HFFc6 (cell line): ENCODE results near the gene USH2A. TPM values are rescaled to one million over a fixed set of nuclear protein-coding genes. Genes with fewer than 3 reads are reported as not detected.

ENCODE experiments used
- DNase-seq: peaks from one replicate; pipeline ENCODE4 v3.0.0-alpha.2; 2018
- H3K27ac Mint-ChIP-seq: 2 replicates; pipeline ENCODE4 v1.8.0; 2020; ENCODE audit warnings: mild to moderate bottlenecking, mixed read lengths
- H3K27me3 Mint-ChIP-seq: 2 replicates; pipeline ENCODE4 v1.8.0; 2021; ENCODE audit warnings: mild to moderate bottlenecking, moderate library complexity, mixed read lengths; ENCODE audit not compliant: insufficient read depth
- H3K36me3 Mint-ChIP-seq: 2 replicates; pipeline ENCODE4 v1.8.0; 2021; ENCODE audit warnings: low read depth, mixed read lengths
- H3K4me1 Mint-ChIP-seq: 2 replicates; pipeline ENCODE4 v1.8.0; 2020; ENCODE audit warnings: low read depth, mixed read lengths
- H3K4me3 Mint-ChIP-seq: 2 replicates; pipeline ENCODE4 v1.8.0; 2020; ENCODE audit warnings: mild to moderate bottlenecking, moderate library complexity, mixed read lengths
- H3K9me3 Mint-ChIP-seq: 2 replicates; pipeline ENCODE4 v1.8.0; 2020; ENCODE audit warnings: mild to moderate bottlenecking, mixed read lengths
- total RNA-seq, 6 experiments: library from RNA; stranded (reverse); fragmentation: NEBNext Ultra II Directional; extraction: Animal tissue kit (Norgen Biotek cat#: 25700); gene quantifications; 2 replicates in 1 of 6; 3 replicates in 5 of 6; pipeline ENCODE4 v1.2.3, GENCODE V29; 2021
- TF ChIP-seq, protein P1 (sequence below): fragments of 200-600 bp; sonication (generic); IDR thresholded peaks from 2 replicates; pipeline ENCODE4 v1.5.0; 2021; ENCODE audit warnings: antibody characterized with exemption, mild to moderate bottlenecking

USH2A gene
- total RNA-seq, 6 experiments from 2014 or later: 0.02 to 0.07 (median 0.04) TPM

DNA sequence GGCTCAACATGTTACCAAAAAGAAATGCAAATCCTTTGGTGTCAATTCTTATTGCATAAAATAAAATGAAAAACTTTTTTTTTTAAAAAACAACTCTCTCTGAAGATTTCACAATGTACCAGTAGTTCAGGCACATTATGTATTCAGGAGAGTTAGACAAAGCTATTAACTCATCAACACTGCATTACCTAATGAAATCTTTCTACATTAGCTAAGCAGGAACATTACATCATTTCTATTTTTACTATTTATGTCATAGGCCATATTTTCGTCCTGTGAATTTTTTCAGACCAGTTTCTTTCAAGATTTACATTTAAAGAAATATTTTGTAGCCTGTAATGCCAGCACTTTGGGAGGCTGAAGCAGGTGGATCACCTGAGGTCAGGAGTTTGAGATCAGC, 366.2 kb downstream of the USH2A start:
- H3K4me3 Mint-ChIP-seq: no peak overlapping the region
- no peak overlapping the region for H3K27ac Mint-ChIP-seq
- DNase-seq: no peak
- H3K27me3 Mint-ChIP-seq: no peaks in the 10 kb centered on the region
- peaks cover 7% of the 10 kb centered on the region; the same call in 1 of the 2 replicates for H3K4me1 Mint-ChIP-seq
- no peaks in the 10 kb centered on the region for H3K9me3 Mint-ChIP-seq
- TF ChIP-seq, protein P1, sequence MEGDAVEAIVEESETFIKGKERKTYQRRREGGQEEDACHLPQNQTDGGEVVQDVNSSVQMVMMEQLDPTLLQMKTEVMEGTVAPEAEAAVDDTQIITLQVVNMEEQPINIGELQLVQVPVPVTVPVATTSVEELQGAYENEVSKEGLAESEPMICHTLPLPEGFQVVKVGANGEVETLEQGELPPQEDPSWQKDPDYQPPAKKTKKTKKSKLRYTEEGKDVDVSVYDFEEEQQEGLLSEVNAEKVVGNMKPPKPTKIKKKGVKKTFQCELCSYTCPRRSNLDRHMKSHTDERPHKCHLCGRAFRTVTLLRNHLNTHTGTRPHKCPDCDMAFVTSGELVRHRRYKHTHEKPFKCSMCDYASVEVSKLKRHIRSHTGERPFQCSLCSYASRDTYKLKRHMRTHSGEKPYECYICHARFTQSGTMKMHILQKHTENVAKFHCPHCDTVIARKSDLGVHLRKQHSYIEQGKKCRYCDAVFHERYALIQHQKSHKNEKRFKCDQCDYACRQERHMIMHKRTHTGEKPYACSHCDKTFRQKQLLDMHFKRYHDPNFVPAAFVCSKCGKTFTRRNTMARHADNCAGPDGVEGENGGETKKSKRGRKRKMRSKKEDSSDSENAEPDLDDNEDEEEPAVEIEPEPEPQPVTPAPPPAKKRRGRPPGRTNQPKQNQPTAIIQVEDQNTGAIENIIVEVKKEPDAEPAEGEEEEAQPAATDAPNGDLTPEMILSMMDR: no peak
- no peaks in the 10 kb centered on the region for H3K36me3 Mint-ChIP-seq

- DNase-seq: no peak
Observed at GRCh38 chr1:216055004-216055403, 368.2 kb downstream of the USH2A start.

GRCh38 chr1:216054600-216054999, 368.6 kb downstream of the USH2A start:
- no peaks in the 10 kb centered on the region; the same call in 1 of the 2 replicates for H3K9me3 Mint-ChIP-seq
- H3K27me3 Mint-ChIP-seq: no peaks in the 10 kb centered on the region
- H3K4me3 Mint-ChIP-seq: no peak overlapping the region
- peaks cover 4% of the 10 kb centered on the region; the same call in 1 of the 2 replicates for H3K36me3 Mint-ChIP-seq
- DNase-seq: no peak
- TF ChIP-seq, protein P1: no peak
- peaks cover 7% of the 10 kb centered on the region; the same call in 1 of the 2 replicates for H3K4me1 Mint-ChIP-seq
- H3K27ac Mint-ChIP-seq: no peak overlapping the region

More at GRCh38 chr1:216055004-216055403, 368.2 kb downstream of the USH2A start:
- H3K36me3 Mint-ChIP-seq: peaks cover 4% of the 10 kb centered on the region; the same call in 1 of the 2 replicates
- peaks cover 7% of the 10 kb centered on the region; the same call in 1 of the 2 replicates for H3K4me1 Mint-ChIP-seq
- TF ChIP-seq, protein P1: no peak
- no peaks in the 10 kb centered on the region; the same call in 1 of the 2 replicates for H3K9me3 Mint-ChIP-seq
- H3K27ac Mint-ChIP-seq: no peak overlapping the region
- H3K4me3 Mint-ChIP-seq: no peak overlapping the region
- H3K27me3 Mint-ChIP-seq: no peaks in the 10 kb centered on the region

GRCh38 chr1:216051071-216051470, 372.2 kb downstream of the USH2A start:
- Mint-ChIP-seq H3K36me3 (peaks cover 4% of the 10 kb centered on the region; the same call in 1 of the 2 replicates), H3K9me3 (no peaks in the 10 kb centered on the region; the same call in 1 of the 2 replicates), H3K4me1 (peaks cover 29% of the 10 kb centered on the region), H3K4me3 (no peak overlapping the region), H3K27ac (no peak overlapping the region), H3K27me3 (no peaks in the 10 kb centered on the region)
- TF ChIP-seq, protein P1: no peak
- no peak for DNase-seq

- H3K9me3 Mint-ChIP-seq: no peaks in the 10 kb centered on the region; the same call in 1 of the 2 replicates
- DNase-seq: no peak
Observed at GRCh38 chr1:216049741-216050430, 373.4 kb downstream of the USH2A start.

More at GRCh38 chr1:216049741-216050430, 373.4 kb downstream of the USH2A start:
- TF ChIP-seq, protein P1: no peak
- Mint-ChIP-seq H3K27me3 (no peaks in the 10 kb centered on the region), H3K36me3 (peaks cover 4% of the 10 kb centered on the region; the same call in 1 of the 2 replicates), H3K4me3 (no peak overlapping the region), H3K4me1 (peaks cover 36% of the 10 kb centered on the region), H3K27ac (no peak overlapping the region)
